ENCODE measurements around the gene GPR32.

DNA sequence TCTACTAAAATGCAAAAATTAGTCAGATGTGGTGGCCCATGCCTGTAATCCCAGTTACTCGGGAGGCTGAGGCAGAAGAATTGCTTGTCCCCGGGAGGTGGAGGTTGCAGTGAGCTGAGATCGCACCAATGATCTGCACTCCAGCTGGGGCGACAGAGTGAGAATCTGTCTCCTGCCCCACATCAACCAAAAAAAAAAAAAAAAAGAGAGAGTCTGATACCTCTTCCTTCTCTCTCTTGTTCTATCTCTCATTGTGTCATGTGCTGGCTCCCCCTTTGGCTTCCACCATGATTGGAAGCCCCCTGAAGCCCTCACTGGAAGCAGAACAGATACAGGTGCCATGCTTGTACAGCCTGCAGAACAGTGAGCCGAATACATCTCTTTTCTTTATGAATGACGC, 26.7 kb upstream of the GPR32 start:
- TF ChIP-seq CTCF (IDR thresholded peaks at IDR 0.05) (no peak), POLR2A (IDR thresholded peaks at IDR 0.05) (no peak)
